GDM1 (cell line): ENCODE data around the gene OR2A25.
"Not testable (repeated sequence)": the region's sequence is repeated elsewhere in the genome, so short reads cannot be mapped to it uniquely, and the experiment has no call there.

Experiments
- DNase-seq: peaks from one replicate; lab custom pipeline; 2025; lab: John Stamatoyannopoulos, UW

Gene OR2A25, protein sequence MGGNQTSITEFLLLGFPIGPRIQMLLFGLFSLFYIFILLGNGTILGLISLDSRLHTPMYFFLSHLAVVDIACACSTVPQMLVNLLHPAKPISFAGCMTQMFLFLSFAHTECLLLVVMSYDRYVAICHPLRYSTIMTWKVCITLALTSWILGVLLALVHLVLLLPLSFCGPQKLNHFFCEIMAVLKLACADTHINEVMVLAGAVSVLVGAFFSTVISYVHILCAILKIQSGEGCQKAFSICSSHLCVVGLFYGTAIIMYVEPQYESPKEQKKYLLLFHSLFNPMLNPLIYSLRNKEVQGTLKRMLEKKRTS

DNA sequence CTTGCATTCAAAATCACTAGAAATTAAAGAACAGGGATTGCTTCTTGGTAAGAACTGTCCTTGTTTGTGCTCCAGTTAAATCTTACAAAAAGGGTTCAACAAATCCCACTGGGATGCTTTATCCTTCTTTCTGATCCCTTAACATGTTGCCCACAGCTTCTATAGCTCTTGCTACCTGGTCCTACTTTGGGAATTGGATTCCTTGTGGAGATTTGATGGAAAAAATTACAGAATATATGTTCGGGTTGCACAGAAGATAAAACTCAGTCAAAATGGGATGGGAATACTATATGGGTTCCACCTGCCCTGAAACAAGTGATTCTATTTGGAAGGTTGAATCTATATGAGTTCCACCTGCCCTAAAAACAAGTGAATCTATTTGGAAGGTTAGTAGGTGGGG, at the start of gene OR2A25:
OR2A25 (plus strand) TSS at position 301 of the 400 bp plus-strand sequence. CDS start 4,409 bp downstream, outside the sequence.
- DNase-seq, result no peak

DNA sequence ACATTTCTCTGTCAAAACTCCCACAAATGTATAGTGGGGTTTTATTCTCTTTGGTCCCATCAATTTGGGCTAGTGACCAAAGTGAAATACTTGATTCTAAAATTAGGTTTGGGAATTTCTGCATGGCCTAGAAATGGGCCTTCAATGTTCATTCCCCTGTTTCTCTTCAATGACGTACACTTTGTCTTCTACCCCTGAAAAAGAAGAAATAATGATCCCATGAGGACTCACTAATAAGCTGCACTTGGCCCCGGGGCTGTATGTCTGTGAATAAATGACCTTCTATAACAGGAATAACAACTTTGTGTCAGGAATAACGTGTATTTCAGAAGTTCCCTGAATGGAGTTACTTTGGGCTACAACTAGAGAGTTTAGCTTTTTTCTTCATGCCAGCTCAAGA, 49.3 kb upstream of the OR2A25 start:
- DNase-seq, result no peak

DNA sequence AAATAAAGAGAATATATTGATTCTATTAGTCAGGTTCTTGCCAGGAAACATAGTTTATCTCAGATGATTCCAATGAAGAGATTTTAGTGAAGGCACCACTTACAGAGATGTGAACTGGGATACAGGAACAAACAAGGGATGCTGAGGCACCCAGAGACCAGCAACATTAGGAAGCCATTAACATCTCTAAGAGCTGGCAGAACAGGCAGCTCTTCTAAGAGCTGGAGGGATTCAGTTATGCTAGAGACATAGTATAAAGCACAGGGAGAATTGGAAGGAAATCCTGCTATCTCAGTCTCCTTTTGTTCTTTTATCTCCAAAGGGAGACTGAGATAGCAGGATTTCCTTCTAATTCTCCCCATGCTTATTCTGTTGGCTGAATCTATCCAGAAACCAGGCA, 47.4 kb upstream of the OR2A25 start:
- no peak for DNase-seq

DNA sequence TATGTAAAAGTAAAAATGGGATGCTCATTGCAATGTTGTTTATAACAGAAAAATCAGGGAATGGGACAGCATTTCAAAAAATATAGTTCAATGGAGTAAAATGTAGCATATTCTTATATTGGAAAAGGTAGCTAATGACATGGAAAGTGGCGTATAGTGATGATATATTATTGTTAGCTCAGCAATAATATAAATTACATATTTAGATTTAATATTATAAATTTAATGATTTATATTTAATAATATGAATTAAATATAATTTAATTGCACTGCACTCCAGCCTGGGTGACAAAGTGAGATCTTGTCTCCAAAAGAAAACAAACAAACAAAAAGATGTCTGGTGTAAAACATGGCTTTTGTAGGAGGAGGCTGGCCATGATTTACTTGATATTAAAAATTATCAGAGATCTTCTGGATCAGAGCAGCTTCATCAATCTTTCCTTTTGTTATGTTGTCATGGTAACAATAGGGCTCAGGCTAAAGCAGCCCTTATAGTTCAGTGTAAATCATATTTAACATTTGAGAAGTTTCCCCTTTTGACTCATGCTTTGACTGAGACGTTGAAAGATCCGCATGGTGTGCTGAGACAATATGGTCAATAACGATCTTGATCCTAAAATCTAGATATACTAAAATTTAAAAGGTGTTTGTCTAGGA, 46.3 kb upstream of the OR2A25 start:
- DNase-seq, result no peak

DNA sequence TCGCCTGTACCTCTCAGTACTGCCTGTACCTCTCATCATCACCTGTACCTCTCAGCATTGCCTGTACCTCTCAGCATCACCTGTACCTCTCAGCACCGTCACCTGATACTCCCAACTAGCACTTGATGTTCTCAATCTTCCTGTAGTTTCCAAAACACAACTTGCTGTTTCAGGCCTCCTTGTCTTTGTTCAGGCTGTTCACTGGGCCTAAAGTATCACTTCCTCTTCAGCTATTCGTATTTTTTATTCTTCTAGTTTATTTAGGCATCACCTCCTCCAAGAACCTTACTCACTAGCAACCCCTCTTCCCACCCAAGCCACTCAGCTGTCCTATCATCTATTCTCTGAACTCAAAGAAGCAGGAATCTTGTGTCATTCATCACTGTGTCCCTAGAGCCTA, 45.4 kb upstream of the OR2A25 start:
- no peak for DNase-seq

DNA sequence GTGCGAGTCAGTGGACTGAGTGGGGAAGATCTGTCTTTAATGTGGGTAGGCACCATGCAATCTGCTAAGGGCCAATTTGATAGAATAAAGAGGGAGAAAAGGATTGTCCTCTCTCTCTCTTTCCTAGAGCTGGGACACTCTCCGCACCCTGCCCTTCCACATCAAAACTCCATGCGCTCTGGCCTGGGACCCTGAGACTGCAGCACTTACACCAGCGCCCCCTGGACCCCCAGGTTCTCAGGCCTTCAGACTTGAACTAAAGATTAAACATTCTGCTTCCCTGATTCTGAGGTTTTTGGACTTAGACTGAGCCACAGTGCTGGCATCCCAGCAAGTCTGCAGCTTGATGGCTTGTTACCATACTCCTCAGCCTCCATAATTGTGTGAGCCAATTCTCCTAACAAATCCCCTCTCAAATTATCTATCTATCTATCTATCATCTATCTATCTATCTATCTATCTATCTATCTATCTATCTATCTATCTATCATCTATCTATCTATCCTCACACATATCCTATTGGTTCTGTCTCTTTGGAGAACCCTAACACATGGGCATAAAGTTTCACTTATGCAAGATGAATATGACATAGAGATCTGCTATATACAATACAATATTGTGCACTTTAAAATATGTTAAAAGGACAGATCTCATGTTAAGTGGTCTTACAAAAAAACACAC, 43.3 kb upstream of the OR2A25 start:
- no peak for DNase-seq

DNA sequence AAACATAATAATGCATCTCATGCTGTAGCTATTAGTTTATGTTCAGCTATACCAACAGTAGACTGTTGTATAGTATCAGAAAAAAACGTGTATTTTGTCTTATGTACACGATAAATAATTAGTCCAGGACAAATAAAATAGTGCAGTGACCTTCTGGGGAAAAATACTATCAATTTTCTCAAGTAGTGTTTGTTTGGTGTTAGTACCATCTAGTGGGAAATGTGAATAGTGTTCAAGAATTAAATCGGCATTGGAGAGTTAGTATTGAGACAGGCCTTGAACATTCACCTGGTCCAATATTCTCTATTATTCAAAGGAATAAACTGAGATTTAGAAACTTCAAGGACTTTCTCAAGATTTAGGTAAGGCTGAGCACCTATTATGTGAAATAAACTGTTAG, 42.5 kb upstream of the OR2A25 start:
- no peak for DNase-seq

DNA sequence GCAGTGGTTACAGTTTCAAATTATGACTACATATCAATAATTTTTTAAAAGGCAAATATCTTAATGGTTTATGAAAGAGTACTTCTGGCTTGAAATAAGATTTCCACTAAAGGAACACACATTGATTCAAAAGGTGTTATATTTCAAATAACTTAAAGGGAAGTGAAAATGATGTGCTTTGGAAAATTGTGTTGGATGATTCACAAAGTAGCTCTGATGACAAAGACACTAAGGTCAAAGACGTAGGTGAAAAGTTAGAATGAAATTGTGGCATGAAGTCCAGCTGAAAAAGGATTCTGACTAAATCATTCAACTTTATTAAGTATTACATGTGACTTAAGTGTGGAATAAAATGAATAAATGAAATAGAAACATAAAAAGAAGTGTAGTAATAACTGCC, 41.6 kb upstream of the OR2A25 start:
- no peak for DNase-seq

DNA sequence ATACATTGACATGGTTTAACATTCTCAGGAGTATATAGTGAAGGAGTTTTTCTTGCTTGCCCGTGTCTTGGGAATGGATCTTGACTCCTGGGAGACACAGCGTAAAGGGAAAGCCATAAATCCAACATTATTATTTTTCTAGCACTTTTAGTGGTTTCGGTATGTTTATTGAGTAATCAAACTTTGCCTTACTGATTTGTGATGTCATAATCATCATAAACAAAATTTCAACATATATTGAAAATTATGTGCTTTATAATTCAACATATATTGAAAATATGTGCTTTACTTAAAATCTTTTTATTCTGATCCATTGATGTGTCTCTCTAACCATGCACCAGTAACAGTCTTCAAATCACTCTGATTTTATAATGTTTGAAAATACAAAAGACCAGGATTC, 41.1 kb upstream of the OR2A25 start:
- no peak for DNase-seq

DNA sequence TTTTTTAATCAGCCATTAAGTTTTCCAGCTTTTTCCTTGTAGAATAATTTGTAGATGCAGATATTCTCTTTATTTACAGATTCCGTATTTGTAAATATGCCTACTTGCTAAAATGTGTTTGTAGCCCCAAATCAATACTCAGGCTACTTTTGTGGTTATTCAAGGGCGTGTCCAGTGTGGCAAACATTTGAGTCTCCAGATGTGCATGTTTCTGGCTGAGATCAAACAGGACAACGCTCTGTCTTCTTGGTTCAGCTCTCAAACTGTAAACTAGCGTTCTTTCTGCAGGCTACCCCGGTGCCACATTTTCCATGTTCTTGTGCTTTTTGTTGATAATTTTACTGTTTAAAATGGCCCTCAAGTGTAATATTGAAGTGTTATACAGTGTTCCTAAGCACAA, 37.1 kb upstream of the OR2A25 start:
- no peak for DNase-seq

DNA sequence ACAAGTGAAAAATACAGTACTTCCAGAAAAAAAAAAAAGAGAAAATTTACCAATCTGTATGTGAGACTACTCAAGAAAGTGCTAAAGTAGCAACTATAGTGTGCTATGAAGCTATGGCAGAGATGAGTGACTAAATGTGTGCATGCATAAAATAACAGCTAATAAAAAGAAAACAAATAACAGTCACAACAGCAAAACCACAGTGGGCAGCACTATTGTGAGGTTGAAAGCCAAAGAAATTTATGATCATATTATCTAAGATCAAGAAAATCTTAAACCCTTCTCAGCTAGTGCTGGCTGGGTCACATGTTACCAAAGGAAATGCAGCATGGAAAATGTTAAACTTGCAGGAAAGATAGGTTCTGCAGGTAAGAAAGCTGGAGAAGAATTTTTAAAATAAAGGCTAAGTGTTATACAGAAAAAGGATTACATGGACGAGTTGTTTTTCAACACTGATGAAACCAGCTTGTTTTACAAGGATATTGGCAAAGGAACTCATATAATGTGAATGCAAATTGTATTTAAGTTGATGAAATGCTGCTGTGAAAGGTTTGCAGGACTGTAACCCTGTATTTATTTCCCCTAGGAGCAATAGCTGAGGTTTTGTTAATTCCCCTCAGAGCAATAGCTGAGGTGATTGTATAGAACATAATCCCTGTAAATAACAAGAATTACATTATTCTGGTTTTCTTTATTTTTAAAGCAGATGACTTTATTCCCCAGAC, 36.5 kb upstream of the OR2A25 start:
- DNase-seq, result no peak

DNA sequence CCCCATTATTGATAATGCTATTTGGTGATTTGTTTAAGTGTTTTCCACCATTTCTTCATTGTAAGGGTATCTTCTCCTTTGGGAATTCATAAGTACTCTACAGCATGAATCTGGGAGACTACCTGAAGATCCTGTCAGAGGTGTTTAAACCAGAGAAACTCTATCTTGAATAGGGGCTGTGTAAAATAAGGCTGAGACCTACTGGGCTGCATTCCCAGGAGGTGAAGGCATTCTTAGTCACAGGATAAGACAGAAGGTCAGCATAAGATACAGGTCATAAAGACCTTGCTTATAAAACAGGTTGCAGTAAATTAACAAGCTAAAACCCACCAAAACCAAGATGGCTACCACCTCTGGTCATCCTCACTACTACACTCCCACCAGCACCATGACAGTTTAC, 34.2 kb upstream of the OR2A25 start:
- DNase-seq, result no peak

DNA sequence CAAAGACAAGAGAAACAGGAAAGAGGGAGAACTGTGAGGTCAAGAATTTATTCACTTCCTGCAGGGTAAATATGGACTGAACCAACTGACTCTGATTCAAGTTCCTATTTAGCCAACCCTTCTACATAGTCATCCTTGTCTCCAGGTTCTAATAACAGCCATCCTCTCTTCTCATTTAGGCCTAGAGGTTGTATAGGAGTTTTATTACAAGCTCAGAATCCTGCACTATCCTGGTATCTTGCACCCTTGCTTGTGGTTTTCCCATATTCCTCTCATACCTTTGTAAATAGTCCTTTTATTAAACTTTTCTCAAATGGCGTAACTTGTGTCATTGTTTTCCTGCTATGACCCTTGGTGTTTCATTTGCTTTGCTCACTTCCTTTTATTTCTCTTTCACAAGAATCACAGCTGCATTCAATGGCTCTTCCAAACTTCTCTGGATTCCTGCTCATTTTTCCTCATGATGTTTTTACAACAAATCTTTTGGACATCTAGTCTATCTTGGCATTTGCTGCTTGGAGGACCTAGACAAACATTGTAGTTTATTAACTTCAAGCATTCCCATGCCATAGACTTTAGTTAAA, 33.2 kb upstream of the OR2A25 start:
- no peak for DNase-seq

DNA sequence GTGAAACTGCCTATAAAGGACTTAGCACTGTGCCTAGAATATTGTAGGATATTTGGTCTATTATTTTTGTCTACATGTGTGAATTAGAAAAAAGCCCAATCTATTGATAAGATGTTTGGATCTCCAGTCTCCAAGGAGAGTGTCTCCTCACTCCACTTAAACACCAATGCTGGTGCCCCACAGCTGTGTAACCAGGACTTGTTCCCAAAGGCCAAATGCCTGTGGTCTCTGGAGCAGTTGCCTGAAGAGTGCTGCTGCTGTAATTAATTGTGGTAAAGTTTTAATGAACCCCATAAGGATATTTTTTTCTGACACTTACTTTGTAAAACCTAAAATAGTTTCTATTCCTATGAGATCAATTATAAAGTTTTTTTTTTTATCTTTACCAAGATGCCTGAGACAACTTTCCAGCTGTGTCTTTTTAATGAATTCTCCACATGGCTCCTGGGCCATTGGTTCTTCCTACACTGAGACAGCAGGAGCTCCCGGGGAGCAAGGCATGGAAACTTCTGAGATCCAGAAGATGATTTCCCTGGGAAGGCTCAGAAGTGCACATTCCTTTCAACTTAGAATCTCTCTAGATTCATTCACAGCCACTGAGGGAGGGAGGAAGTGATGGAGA, 32.1 kb upstream of the OR2A25 start:
- no peak for DNase-seq

DNA sequence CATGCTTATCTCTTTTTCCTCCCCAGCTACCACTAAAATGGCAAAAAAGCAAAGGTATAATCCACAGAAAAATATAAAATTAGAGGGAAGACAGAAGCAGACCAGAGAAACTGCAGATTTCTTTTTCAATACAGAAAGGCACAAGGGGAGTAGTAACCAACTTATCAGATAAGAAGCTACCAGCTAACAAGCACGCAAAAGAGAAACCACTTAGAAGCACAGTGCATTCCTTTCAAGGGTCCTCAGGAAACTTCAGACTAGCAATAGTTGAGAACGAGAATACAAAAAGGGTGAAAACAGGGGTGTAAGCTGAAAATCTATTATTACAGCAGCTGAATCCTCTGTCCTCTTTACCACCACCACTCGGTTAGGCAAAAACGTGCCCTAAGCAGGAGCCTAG, 30.7 kb upstream of the OR2A25 start:
- DNase-seq, result no peak

DNA sequence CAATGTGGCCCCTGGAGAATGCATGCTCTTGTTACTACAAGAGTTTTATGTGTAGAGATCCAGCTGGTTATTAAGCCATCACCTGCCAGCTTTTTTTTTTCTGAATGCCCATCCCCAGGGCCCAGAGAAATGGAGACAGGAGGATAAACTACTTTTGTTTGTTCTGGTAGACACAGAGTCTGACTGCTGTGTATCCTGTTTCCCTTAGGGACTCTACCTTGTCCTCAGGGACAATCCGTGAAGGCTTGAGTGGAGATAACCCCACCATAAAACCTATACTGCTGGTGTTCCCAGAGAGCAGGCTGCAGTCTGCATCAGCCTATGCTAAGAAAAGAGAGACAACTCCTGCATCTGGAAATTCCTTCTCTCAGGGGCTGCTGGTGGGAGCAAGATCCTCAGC, 21.0 kb upstream of the OR2A25 start, which contains the start of gene OR2A5:
OR2A5 (plus strand) TSS at position 301 of the 400 bp plus-strand sequence. CDS start 1,454 bp downstream, outside the sequence.
- no peak for DNase-seq

DNA sequence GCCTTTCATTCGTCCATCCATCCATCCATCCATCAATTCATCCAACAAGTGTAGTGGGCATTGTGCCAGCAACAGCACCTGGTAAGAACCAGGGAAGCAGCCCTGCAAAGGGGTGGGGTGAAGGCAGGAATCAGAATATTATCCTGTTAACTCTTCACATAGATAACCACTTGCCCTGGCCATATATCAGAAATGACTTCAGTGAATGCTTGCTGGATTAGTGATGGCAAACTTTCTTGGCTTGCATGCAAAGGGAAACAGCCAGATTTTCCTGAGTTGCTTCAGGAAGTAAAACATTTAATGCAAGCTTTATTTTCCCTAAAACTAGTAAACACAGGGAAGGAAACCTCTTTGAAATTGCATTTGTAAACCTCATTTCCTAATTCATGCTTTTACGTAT, 20.1 kb upstream of the OR2A25 start:
- no peak for DNase-seq

DNA sequence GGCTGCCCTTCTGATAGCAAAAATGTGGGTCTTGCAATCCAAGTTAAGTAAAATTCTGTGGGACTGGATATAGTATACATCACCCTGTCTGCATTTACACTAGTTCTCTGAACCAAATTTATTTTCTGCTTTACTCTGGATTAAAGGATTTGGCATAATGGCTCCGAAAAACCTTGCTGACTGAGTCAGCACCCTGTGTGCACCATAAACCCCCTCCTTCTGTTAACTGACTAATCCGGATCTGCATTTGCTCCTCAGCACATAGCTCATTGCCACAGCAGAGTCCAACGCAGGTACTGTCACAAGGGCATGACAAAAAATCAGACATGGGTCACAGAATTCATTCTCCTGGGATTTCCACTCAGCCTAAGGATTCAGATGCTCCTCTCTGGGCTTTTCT, 19.5 kb upstream of the OR2A25 start:
- no peak for DNase-seq

DNA sequence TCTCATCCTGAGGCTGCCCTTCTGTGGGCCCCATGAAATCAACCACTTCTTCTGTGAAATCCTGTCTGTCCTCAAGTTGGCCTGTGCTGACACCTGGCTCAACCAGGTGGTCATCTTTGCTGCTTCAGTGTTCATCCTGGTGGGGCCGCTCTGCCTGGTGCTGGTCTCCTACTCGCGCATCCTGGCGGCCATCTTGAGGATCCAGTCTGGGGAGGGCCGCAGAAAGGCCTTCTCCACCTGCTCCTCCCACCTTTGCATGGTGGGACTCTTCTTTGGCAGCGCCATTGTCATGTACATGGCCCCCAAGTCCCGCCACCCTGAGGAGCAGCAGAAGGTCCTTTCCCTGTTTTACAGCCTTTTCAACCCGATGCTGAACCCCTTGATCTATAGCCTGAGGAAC, 18.7 kb upstream of the OR2A25 start:
- not testable (repeated sequence) for DNase-seq

DNA sequence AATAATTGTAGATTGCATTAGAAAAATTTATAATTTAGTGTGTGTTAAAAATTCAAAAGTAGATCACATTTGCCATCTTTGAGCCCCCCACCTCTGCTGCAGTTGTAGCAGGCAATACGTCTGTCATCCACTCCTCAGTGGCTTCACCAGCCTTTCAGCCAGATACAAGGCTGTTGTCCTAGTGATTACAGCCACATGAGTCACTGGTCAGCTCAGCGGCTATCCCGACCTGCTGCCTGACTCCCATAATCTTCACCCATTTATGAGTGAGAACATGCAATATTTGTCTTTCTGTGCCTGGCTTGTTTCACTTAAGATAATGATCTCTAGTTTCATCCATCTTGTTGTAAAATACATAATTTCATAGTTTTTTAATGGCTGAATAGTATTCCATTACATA, 11.7 kb upstream of the OR2A25 start:
- DNase-seq, result no peak

DNA sequence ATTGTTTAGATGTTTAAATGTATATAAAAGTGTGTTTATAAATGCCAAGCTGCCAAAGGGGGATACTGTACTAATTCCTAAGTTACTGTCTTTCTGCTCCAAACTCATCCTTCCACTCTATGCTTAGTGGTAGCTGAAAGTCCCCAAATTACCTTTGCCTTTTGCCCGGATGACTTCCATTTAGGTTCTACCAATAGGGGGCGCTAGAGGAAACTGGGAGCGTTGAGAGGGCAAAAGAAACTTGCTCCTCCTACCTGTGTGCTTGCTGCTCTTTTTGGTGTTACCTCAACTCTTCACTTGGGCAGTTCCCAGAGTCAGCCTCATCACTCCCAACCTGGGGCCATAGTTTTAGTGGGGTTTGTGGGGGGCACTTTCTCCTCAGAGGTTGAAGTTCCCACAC, 5.9 kb upstream of the OR2A25 start:
- no peak for DNase-seq

DNA sequence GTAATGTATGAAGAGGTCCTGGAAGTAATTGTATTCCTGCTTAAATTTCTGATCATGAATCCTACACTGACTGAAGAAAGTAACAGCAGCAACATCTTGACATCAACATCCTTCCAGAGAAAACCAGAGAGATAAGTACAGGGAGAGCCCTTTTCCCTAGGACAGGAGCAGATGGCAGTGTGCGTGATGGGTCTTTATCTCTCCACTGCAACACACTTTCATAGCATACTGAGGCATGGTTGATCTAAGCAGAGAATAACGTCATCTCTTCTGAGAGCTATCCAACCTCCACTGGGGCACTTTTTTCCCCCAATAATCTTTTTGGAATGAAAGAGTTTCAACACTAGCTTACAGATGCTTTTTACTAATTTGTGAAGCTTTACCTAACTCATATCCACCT, 342 bp downstream of the OR2A25 start:
- DNase-seq, result no peak
